CMK (cell line): ENCODE results near the gene ASB4.
"Not testable (repeated sequence)": the region's sequence is repeated elsewhere in the genome, so short reads cannot be mapped to it uniquely, and the experiment has no call there.

Experiments
- DNase-seq: peaks from one replicate; pipeline ENCODE4 v3.0.0-alpha.2; 2010; ENCODE audit warnings: low read depth

The ASB4 gene, protein sequence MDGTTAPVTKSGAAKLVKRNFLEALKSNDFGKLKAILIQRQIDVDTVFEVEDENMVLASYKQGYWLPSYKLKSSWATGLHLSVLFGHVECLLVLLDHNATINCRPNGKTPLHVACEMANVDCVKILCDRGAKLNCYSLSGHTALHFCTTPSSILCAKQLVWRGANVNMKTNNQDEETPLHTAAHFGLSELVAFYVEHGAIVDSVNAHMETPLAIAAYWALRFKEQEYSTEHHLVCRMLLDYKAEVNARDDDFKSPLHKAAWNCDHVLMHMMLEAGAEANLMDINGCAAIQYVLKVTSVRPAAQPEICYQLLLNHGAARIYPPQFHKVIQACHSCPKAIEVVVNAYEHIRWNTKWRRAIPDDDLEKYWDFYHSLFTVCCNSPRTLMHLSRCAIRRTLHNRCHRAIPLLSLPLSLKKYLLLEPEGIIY

DNA sequence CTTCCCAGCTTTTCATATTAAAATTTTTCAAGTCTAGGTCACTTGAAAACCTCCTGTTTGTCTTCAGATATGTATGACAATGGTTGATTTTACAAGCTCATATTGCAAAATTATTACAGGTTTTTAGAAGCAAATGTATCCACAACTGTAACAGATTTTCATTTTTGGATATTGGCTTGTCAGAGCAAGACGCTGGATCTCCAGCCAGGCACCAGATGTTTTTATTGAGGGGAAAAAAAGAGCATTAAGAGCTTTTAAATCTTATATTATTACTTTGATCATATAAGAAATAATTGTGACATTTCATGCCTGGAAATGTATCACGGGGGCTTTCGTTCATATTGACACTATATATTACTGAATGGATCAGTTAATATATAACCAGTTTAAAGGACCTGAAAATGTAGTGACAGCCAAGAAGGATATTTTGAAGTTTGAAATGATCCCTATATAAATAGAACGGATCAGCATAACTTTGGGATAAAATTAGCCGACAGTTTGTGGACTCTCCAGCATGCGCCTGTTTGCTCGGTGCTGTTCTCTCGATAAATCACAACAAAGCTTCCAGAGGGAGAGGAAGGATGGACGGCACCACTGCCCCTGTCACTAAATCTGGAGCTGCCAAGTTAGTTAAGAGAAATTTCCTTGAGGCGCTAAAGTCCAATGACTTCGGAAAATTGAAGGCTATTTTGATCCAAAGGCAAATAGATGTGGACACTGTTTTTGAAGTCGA is at the start of gene ASB4:
Gene ASB4 (plus strand): TSS at position 553 of the 733 bp plus-strand sequence. CDS start 29 bp downstream, at position 582.
- DNase-seq, result no peak

DNA sequence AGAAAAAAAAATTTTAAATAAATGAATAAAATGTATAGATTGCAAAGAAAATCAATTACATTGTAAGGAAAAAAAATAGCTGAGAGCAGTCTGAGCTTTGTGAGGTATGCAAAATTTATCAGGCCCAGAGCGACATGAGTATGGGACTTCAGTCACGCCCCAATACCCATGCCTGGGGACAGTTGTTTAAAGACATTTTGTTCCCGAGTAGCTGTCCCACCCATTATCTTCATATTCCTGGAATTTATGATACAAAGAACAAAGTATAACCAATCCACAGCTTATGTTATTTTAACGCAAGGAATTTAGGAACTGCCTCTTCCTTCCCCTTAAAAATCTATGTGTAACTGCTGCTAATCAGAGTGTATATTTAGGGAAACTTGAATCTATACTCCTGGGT is 49.3 kb upstream of the ASB4 start:
- DNase-seq, result no peak

- no peak for DNase-seq
Observed at GRCh38 chr7:95440394-95441038, 45.2 kb upstream of the ASB4 start.

DNA sequence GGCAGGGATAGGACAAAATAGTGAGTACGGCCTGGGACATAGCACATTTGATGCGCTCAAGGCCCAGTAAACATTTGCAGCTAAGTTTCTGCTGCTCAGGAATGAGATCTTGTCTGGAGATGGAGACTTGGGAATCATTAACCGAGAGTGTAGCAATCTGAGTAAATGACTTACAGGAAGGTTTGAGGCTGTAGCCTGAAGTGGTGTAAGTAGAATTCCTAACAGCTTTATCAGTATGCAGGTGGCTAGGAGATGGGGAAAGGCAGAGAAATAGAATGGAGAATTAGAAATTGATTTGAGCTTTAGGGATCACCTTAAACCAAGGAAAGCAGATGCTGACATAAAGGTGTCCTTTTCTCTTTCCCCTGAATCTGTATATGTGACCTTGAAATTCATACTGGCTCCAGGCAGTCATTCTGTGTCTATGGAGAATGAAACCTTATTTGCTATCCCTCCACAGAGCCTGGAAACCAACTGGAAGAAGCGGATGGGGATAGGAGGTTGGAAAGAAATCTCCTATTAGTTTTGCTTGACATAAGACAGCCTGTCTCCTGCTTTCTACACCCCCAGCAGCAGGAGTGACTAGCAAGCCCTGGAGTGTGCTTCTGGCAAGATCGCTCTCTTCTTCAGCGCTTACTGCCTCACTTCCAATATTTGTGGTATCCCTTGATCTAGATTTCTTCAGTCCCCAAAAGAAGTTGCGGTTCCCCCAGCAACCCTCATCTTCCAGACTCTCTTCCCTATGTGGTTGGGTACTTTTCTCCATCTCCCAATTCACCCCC is 44.5 kb upstream of the ASB4 start:
- DNase-seq, result no peak

DNA sequence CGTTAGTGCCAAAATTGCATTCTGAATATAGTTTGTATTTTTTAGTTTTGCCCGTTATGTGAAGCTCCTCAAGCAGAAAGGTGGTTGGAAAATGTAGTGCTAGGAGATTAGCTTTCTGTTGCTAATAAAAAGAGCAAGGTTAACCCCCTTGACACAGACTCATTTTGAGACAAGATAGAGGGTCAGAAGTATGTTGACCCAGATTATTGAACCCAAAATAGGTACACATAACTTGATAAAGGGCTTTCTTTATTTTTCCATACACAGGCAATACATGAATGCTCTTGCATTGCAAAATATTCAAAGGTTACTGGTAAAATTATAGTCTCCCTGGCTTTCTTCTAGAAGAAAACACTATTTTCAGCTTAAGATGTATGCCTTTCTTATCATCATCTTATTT is 40.9 kb upstream of the ASB4 start:
- DNase-seq, result no peak

DNA sequence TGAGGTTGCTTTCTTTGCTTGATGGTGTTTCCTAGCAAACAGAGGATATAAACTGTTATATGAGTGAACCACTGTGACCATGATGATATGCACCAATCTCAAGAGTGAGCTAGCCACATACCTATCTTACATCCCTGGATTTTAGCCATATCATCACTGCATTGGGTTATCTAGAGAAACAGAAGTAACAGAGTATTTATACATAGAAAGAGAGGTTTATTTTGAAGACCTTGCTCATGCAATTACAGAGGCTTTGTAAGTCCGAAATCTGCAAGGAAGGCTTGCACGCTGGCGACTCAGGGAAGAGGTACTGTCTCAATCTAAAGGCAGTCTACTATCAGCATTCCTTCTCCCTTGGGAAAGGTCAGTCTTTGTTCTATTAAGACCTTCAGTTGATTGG is 39.1 kb upstream of the ASB4 start:
- DNase-seq, result no peak

DNA sequence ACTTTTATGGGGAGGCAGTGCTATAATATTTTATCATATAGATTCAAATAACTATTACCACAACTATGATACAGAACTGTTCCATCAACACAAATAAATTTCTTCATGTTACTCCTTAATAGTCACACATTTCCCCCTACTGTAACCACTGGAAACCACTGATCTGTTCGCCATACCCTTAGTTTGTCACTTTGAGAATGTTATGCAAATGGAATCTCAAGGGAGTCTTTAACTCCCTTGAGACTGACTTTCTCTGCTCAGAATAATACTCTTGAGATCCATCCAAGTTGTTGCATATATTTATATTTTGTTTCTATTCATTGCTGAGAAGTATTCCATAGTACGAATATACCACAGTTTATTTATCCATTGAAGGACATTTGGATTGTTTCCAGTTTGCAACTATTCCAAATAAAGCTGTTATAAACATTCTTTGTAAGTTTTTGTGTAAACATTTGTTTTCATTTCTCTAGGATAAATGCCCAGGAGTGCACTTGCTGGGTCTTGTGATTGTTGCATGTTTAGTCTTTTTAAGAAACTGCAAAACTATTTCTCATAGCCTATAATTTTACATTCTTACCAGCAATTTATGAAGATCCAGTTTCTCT is 31.2 kb upstream of the ASB4 start:
- DNase-seq, result no peak

- no peak for DNase-seq
Observed at GRCh38 chr7:95457947-95458346, 27.8 kb upstream of the ASB4 start.

DNA sequence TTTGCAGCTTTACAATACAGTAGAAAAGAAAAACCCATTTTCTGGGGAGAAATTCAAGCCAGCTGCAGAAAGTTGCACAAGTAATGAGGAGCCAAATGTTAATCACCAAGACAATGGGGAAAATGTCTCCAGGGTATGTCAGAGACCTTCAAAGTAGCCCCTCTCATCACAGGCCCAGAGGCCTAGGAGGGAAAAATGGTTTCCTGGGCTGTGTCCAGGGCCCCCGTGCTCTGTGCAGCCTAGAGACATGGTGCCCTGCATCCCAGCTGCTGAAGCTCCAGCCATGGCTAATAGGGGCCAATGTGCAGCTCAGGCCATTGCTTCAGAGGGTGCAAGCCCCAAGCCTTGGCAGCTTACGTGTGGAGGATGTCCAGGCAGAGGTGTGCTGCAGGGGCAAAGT is 25.1 kb upstream of the ASB4 start:
- not testable (repeated sequence) for DNase-seq

DNA sequence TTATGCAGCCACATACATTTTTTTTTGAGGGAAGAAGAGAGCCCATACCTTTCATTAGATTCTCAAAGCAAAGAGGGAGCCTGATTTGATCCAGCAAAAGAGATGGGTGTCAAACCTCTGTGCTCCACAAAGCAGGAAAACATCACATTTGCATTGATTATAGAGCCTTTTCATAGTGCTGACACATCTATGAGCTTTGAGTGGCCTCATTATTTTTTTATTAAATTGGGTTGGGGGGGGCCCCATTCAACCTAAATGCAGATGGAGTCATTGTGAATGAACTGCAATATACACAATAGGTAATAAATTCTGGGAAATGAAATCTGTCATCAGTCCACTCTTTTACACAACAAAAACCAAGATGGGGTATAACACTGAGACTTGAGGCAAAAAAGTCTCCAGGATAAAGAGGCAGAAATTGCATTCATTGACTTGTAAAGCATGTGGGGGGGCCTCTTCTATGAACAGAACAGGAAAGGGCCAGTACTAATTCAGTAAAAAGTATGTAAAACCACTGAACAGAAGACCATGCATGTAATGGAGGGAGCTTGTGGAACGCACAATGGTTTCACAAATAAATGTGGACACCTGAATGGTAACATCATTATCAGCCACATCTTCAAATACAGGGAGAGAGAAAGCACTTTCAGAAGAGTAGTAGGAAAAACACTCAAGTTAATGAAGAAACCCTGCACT is 17.7 kb upstream of the ASB4 start:
- DNase-seq, result no peak

- no peak for DNase-seq
Observed at GRCh38 chr7:95469187-95469586, 16.6 kb upstream of the ASB4 start.

DNA sequence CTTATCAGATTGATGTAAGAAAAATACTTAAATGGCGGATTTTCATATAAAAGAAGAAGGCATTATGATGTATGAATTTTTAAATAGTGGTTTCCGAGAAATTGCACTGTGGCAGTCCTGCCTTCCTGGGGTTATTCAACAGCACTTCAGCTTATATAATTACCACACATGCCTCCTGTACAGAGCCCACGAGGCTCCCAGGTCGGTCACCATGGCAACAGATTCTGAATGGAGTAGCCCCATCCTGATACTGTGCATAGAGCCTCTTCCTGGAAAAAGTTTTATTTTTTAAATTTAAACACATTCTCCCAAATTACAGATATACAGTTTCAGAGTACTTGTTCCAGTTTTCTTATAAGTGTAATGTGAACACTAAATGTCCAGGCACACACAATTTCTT is 15.9 kb upstream of the ASB4 start:
- no peak for DNase-seq

DNA sequence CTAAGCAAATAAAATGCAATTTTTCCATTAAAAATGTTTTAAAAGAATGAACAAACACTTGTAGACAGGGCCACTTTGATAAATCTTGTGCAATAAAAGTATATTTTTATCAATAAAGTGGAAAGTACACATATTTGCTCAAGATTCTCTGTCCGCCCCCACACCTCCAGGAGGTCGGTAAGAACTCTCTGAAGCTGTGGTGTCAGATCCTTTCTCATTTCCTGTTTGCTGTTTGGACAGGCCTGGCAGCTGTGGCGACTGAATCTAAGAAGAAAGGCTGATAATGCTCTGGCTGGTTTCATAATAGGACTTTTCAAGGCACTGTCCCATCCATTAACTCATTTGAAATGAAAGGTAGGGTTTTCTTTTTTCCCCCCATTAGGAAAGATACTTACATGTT is 15.3 kb upstream of the ASB4 start:
- no peak for DNase-seq

DNA sequence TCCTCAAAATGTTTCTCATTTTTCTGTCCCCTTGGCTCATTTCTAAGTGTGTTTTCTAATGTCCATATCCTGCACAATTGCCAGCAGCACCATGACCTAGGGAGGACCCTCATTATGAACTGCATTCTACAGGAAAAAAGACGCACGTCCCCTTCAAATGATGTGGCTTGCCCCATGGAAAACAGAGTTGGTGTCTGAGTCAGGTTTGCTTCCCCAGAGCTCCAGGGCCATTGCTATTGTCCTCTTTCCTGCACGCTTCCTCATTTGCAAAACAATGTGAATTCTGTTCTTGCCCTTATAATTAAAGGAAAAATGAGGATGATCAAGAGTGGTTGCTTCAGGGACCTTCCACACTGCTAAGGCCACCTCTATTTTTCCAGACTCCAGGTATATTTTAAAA is 14.7 kb upstream of the ASB4 start:
- DNase-seq, result no peak

DNA sequence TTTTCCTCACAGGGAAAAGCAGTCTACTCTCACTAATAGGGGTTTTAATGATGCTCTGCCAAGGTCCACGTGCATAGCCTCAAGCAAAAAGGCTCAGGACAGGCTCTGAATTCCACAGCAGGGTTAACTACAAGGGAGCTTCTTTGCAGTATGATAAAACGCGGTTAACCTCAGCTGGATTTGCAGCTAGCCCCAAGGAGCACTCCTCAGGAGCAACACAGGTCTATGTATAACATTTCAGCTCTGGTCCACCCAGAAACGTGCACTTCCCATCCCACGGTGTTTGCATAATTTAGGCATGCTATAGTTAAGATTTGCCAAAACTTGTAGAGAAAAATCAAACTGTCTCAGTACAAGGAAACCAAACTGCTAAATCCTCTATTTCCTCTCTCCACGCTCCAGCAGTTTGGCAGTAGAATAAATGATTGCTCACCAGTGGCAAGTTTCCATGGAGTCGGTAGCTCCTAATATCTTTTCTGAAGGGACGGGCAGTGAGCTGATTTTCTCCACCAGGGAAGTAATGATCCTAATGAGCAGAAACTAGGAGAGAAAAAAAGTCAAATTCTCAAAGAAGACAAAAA is 13.1 kb upstream of the ASB4 start:
- no peak for DNase-seq

DNA sequence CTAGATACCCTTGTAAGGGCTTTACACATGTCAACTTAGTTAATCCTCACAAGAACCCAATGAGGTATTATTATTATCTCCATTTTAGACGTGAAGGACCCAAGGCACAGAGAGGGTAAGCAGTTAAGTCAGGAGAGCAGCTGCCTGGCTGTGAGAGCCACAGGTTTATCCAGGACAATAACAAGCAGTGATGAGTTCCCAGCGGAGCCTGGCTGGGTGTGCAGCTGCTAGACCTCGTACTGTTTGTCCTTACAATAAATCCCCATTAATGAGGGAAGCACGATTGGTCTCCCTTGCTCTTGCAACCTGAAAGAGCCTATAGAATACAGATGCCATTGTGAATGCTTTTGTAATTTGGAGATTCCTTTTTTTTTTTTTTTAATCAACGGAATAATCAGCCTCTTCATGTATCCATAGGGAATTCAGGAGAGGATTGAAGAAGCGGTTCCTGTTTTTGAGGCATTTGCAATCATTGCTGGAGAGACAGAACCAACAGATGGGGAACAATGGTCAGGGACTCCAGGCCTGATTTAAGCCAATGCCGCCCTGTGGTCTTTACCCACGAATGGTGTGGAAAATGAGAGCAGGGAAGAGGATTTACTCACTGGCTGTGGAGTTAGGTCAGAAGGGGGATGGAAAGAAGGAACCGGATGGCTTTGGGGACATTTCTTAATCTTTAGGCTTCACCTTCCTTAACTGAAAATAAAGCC is 12.3 kb upstream of the ASB4 start:
- no peak for DNase-seq

DNA sequence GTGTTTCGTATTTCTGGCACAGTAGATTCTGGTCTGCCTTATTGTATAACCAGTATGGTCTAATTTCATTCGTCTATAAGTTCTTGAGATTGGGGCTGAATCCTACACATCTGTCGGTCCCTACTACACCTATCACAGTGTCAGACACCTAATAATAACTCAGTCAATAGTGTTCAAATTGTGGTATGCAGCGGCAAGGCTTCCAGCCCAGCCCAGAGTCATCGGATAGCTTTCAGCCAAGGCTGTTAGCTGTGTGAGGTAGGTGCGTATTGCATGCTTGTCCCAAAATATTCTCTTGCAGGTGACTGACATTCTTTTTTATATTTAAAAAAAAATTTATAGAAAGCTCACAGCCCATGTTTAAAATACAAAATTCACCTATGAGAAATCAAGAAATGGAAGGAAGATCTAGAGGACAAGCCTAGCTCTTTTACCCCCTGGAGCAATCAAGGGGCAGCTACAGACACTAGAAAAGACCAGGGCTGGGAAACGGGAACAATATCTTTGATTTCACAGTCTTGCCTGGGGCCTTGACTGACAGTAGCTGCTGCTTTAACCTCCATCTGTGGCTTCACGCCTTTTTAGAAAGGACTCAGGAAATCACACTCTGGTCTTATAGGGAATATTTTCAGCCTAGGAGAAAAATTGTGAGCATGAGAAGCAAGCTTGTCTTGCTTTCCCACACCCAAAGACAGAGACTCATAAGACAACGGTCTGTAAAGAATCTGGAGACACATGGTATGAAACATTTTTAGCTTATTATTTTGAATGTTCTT is 9.5 kb upstream of the ASB4 start:
- no peak for DNase-seq

GRCh38 chr7:95476904-95477594 is 8.7 kb upstream of the ASB4 start:
- no peak for DNase-seq
